Activated CD8-positive, alpha-beta memory T cell treated with anti-CD3 and anti-CD28 coated beads, Interleukin-2, amount 50 U/mL, for 4 hours (primary cell): ENCODE results near the gene CLPX.
"Not testable (repeated sequence)": the region's sequence is repeated elsewhere in the genome, so short reads cannot be mapped to it uniquely, and the experiment has no call there.

Experiments used
- DNase-seq: peaks from one replicate; pipeline ENCODE4 v3.0.0-alpha.2; 2020

Gene CLPX

GRCh38 chr15:65184868-65185717 is at the start of gene CLPX:
Gene CLPX (minus strand): TSS chr15:65185342. CDS start chr15:65185153, 189 bp downstream.
- DNase-seq, result peak; percentile 91

GRCh38 chr15:65233696-65234095 is 48.6 kb upstream of the CLPX start:
- no peak for DNase-seq

GRCh38 chr15:65232520-65232919 is 47.4 kb upstream of the CLPX start:
- DNase-seq, result no peak

- DNase-seq, result no peak
Measured at GRCh38 chr15:65231306-65231705, 46.2 kb upstream of the CLPX start.

GRCh38 chr15:65226901-65227300 is 41.8 kb upstream of the CLPX start:
- DNase-seq, result not testable (repeated sequence)

GRCh38 chr15:65226221-65226620 is 41.1 kb upstream of the CLPX start:
- no peak for DNase-seq

GRCh38 chr15:65223996-65224395 is 38.9 kb upstream of the CLPX start:
- no peak for DNase-seq

GRCh38 chr15:65222891-65223290 is 37.7 kb upstream of the CLPX start:
- no peak for DNase-seq

- no peak for DNase-seq
Measured at GRCh38 chr15:65221697-65222096, 36.6 kb upstream of the CLPX start.

- DNase-seq, result no peak
Measured at GRCh38 chr15:65219137-65219536, 34.0 kb upstream of the CLPX start.

GRCh38 chr15:65217526-65218482 is 32.7 kb upstream of the CLPX start:
- DNase-seq, result no peak

GRCh38 chr15:65215496-65215895 is 30.4 kb upstream of the CLPX start:
- DNase-seq, result no peak

- no peak for DNase-seq
Measured at GRCh38 chr15:65214010-65214409, 28.9 kb upstream of the CLPX start.

- DNase-seq, result no peak
Measured at GRCh38 chr15:65213241-65213640, 28.1 kb upstream of the CLPX start.

- peak; percentile 26 for DNase-seq
Measured at GRCh38 chr15:65212097-65212496, 27.0 kb upstream of the CLPX start.

GRCh38 chr15:65211482-65211982 is 26.4 kb upstream of the CLPX start:
- DNase-seq, result no peak

- no peak for DNase-seq
Measured at GRCh38 chr15:65210770-65211481, 25.8 kb upstream of the CLPX start, which contains the start of gene CILP. Gene CILP (minus strand): TSS chr15:65211473. CDS start chr15:65209755, 1,718 bp downstream.

GRCh38 chr15:65209701-65210643 is 24.8 kb upstream of the CLPX start:
- no peak for DNase-seq

GRCh38 chr15:65208647-65209046 is 23.5 kb upstream of the CLPX start:
- no peak for DNase-seq

GRCh38 chr15:65207280-65207840 is 22.2 kb upstream of the CLPX start:
- no peak for DNase-seq

GRCh38 chr15:65206750-65207149 is 21.6 kb upstream of the CLPX start:
- no peak for DNase-seq
